HAP-1 (cell line): ENCODE results near the gene OTUB2.

Experiments used
- DNase-seq, 2 experiments: peaks; one replicate each; pipeline ENCODE4 v3.0.0-alpha.2; 2016 to 2020; ENCODE audit warnings: low spot score in 2 of 2
- H3K27me3 ChIP-seq: fragments of 250-450 bp; sonication (Bioruptor Pico); 2 replicates; pipeline ENCODE4 v1.5.1; 2020; ENCODE audit warnings: low read depth, mild to moderate bottlenecking, moderate library complexity
- H3K36me3 ChIP-seq: fragments of 250-450 bp; sonication (Bioruptor Pico); replicated peaks from 2 replicates; pipeline ENCODE4 v1.5.1; 2020; ENCODE audit warnings: mild to moderate bottlenecking
- H3K4me1 ChIP-seq: fragments of 250-450 bp; sonication (Bioruptor Pico); 2 replicates; pipeline ENCODE4 v1.5.1; 2020; ENCODE audit warnings: mild to moderate bottlenecking
- H3K4me3 ChIP-seq: fragments of 250-450 bp; sonication (Bioruptor Pico); 2 replicates; pipeline ENCODE4 v1.5.1; 2020; ENCODE audit warnings: mild to moderate bottlenecking, moderate library complexity
- H3K9me3 ChIP-seq: fragments of 250-450 bp; sonication (Bioruptor Pico); 2 replicates; pipeline ENCODE4 v1.5.1; 2020; ENCODE audit warnings: mild to moderate bottlenecking, moderate library complexity
- in situ Hi-C: fragments of 300-500 bp; cut with MboI; formaldehyde crosslinking; loops from 3 replicates; pipeline ENCODE4 v1.14.3; 2020; ENCODE audit warnings: low sequenced_read_pairs, inconsistent platforms, mixed read lengths

Gene OTUB2

GRCh38 chr14:94079891-94080620 lies 53.9 kb downstream of the OTUB2 start:
- in situ Hi-C loops, result no loop called here
- no peak for DNase-seq
- peaks cover 15% of the 10 kb centered on the region for H3K4me1 ChIP-seq

DNA sequence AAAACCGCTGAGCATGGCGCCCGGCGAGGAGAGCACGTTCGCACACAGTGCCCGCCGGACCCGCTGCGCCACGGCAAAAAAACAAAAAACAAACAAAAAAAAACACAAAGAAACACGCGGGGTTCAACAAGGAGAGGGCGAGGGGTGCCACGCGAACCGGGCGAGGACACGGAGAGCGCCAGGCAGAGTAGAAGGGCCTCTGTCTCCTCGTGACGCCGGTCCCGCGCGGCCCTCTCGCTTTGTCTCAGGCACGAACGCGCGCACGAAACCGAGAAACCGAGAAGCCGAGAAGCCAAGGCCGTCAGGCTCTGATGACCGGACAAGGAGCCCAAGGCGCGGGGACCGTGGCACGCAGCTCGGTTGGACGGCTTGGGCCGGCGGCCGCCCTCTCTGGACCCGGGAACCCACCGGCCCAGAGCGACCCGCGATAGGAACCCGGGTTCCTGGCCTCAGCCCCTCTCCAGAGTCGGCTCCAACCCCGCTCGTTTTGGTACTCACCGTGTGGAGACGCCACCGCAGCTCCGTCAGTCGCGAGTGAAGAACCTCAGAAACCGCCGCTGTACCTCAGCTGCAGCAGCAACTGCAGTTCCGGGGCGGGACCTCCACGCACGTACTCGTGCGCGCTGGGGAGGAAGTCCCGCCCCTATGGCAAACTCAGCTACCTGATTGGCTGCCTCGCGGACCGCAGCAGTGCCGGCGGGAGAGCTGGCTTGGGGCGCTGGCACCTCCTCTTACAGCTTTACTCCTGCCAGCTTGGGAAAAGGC lies 54.7 kb downstream of the OTUB2 start, which contains the start of the genes DDX24 and IFI27L1:
Gene DDX24 (minus strand): TSS at position 582 of the 765 bp plus-strand sequence. CDS start 1,460 bp downstream, outside the sequence.
Gene IFI27L1 (plus strand): TSS at position 690 of the 765 bp plus-strand sequence. CDS start 15,628 bp downstream, outside the sequence.
- in situ Hi-C loops, result no loop called here
- peak; percentile 92 to 97 for DNase-seq
- Histone ChIP-seq H3K4me3 (peak within 1 kb of the TSS; percentile 94), H3K9me3 (peaks cover 7% of the 10 kb centered on the region), H3K4me1 (peaks cover 15% of the 10 kb centered on the region), H3K27me3 (no peaks in the 10 kb centered on the region), H3K36me3 (peaks cover 35% of the 10 kb centered on the region)

More at GRCh38 chr14:94079891-94080620, 53.9 kb downstream of the OTUB2 start:
- peaks cover 38% of the 10 kb centered on the region for H3K36me3 ChIP-seq
- H3K27me3 ChIP-seq, result no peaks in the 10 kb centered on the region
- peaks cover 14% of the 10 kb centered on the region for H3K9me3 ChIP-seq
- H3K4me3 ChIP-seq, result peak overlapping the region; percentile 94

DNA sequence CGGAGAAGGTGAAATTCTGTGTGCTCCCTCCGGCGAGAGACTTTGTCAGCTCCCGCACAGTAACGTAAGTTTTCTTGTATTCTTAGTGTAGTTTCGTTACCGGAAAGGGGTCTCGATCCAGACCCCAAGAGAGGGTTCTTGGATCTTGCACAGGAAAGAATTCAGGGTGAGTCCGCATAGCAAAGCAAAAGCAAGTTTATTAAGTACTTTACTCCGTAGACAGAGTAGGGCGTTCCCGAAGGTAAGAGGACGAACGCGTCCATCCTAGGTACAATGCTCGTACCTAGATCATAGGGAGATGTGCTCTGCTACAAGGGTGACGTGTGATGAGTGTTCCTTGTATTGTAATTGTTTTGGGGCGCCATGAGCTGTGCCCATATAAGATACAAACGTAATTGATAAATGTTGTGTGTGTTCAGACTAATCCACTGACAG lies 55.3 kb downstream of the OTUB2 start:
- in situ Hi-C loops, result no loop called here
- Histone ChIP-seq H3K36me3 (peaks cover 31% of the 10 kb centered on the region), H3K9me3 (peaks cover 7% of the 10 kb centered on the region), H3K27me3 (no peaks in the 10 kb centered on the region), H3K4me1 (peaks cover 15% of the 10 kb centered on the region), H3K4me3 (peak overlapping the region; percentile 94)
- peak in 1 of 2 experiments; percentile 8 for DNase-seq

- in situ Hi-C loops, result no loop called here
These were observed 61.8 kb downstream of the OTUB2 start for GRCh38 chr14:94087891-94088290.

DNA sequence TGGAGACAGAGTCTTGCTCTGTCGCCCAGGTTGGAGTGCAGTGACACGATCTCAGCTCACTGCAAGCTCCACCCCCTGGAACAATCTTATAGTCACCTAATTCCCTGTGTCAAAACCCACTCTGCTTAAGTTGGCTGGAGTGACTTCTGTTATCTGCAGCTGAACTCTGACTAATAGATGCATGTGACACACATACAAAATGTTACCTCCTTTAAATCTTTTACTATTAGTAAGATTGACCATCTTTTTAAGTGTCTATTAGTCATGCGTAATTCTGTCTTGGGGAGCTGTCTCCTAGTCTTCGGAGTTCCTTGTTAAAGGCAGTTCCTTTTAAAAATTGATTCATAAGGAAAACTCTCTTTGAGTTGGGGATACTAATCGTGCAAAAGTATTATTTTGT lies 62.4 kb downstream of the OTUB2 start:
- DNase-seq, result no peak
- in situ Hi-C loops, result no loop called here
- Histone ChIP-seq H3K27me3 (no peaks in the 10 kb centered on the region), H3K4me3 (no peak overlapping the region), H3K9me3 (no peaks in the 10 kb centered on the region; the same call in 1 of the 2 replicates), H3K36me3 (no peaks in the 10 kb centered on the region), H3K4me1 (no peaks in the 10 kb centered on the region)

More at GRCh38 chr14:94087891-94088290, 61.8 kb downstream of the OTUB2 start:
- Histone ChIP-seq H3K4me1 (no peaks in the 10 kb centered on the region), H3K36me3 (no peaks in the 10 kb centered on the region), H3K27me3 (no peaks in the 10 kb centered on the region), H3K4me3 (no peak overlapping the region), H3K9me3 (no peaks in the 10 kb centered on the region; the same call in 1 of the 2 replicates)
- no peak for DNase-seq

- Histone ChIP-seq H3K4me3 (no peak overlapping the region), H3K9me3 (no peaks in the 10 kb centered on the region), H3K4me1 (no peaks in the 10 kb centered on the region), H3K27me3 (no peaks in the 10 kb centered on the region), H3K36me3 (no peaks in the 10 kb centered on the region)
- in situ Hi-C loops, result no loop called here
- no peak for DNase-seq
These were observed 63.3 kb downstream of the OTUB2 start for GRCh38 chr14:94089479-94089878.

DNA sequence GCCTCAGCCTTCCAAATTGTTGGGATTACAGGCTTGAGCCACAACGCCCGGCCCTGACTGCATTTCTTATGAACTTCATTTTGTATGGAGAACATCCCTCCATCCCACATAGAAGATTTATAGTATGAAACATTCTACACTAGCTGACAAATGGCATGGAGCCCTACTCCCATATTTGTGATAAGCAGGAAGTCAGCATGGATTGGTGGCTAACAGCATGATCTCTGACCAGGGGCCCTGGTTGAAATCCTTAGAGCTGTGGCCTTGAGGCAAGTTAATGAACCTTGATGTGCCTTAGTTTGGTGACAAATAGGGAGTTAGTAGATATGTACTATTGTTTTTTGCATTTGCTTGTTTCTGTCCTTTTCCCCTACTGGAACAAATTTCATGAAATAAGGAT lies 67.3 kb downstream of the OTUB2 start:
- Histone ChIP-seq H3K9me3 (no peaks in the 10 kb centered on the region), H3K36me3 (peaks cover 4% of the 10 kb centered on the region), H3K4me3 (no peak overlapping the region), H3K4me1 (no peaks in the 10 kb centered on the region), H3K27me3 (no peaks in the 10 kb centered on the region)
- DNase-seq, result no peak
- in situ Hi-C loops, result no loop called here

DNA sequence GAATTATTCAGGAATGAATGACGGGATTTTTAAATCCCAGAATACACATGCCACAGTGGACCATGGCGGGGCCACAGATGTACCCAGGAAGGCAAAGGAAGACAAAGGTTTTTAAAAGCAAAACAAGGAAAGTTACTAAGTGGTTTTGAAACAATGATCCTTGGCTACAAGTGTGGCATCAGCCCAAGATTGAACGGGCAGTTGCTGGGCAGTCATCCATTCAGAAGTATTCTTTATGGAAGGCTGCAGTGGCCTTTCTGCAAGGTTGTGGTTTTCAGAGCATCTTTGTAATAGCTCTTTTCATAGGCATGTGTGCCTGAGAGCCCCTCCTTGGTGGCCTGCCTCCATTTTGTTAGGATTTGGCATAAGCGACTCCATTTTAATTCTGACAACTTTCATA lies 71.0 kb downstream of the OTUB2 start:
- in situ Hi-C loops, result no loop called here

More for the DNA sequence above, 71.0 kb downstream of the OTUB2 start:
- no peaks in the 10 kb centered on the region for H3K4me1 ChIP-seq
- no peak for DNase-seq
- H3K9me3 ChIP-seq, result no peaks in the 10 kb centered on the region
- H3K4me3 ChIP-seq, result no peak overlapping the region
- H3K27me3 ChIP-seq, result no peaks in the 10 kb centered on the region
- peaks cover 4% of the 10 kb centered on the region for H3K36me3 ChIP-seq
